Measurements from ENCODE around the gene CHERP.
"Not testable (repeated sequence)": the region's sequence is repeated elsewhere in the genome, so short reads cannot be mapped to it uniquely, and the experiment has no call there.

Gene CHERP

GRCh38 chr19:16576690-16577530, 34.7 kb upstream of the CHERP start:
- FAIRE-seq: no peak

GRCh38 chr19:16575861-16576689, 33.8 kb upstream of the CHERP start:
- no peak for FAIRE-seq

DNA sequence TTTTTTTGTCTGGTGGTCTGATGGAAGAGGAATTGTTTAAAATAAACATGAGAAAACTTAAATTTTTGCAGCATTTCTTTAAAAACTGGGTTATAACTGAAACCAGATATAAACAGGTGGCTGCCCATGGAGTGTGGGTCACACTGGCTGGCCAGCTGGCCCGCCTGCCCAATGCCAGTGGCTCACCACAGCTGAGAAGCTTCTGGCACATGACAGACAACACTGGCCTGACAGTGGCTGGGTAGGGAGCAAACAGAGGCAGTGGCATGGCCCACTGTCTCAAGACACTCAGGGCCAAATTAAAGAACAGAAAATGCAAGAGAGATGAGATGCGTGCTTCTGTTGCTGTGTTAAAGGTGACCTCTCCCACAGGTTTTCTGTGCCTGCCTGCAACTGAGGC, 33.0 kb upstream of the CHERP start:
- FAIRE-seq: no peak

DNA sequence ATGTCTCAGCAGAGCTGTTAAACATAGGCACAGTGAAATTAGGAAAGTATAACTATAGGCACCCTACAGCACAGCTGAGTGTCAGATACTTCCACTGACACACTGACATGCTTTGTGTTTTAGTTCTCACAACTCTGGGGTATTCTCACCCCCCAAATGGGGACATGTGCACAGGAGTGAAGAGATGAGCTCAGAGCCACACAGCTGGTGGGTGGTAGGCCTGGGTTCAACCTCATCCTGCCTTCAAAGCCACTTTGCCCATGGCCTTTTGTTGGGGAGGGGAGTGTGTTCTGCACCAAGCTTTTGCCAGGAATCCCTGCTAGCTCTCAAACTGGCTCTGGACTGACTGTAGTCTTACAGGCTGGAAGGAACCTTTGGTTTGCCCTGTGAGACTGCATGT, 31.7 kb upstream of the CHERP start:
- FAIRE-seq: no peak

DNA sequence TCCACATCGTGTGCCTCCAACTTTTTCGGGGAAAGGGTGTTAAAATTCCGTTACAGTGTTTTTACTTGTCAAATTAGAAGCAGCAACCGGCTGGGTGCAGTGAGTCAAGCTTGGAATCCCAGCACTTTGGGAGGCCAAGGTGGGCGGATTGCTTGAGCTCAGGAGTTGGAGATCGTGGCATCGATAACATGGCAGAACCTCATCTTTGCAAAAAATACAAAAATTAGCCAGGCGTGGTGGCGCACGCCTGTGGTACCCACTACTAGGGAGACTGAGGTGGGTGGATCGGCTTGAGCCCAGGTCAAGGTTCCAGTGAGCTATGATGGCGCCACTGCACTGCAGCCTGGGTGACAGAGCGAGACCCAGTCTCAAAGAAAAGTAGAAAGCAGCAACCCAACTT, 31.1 kb upstream of the CHERP start:
- no peak for FAIRE-seq

DNA sequence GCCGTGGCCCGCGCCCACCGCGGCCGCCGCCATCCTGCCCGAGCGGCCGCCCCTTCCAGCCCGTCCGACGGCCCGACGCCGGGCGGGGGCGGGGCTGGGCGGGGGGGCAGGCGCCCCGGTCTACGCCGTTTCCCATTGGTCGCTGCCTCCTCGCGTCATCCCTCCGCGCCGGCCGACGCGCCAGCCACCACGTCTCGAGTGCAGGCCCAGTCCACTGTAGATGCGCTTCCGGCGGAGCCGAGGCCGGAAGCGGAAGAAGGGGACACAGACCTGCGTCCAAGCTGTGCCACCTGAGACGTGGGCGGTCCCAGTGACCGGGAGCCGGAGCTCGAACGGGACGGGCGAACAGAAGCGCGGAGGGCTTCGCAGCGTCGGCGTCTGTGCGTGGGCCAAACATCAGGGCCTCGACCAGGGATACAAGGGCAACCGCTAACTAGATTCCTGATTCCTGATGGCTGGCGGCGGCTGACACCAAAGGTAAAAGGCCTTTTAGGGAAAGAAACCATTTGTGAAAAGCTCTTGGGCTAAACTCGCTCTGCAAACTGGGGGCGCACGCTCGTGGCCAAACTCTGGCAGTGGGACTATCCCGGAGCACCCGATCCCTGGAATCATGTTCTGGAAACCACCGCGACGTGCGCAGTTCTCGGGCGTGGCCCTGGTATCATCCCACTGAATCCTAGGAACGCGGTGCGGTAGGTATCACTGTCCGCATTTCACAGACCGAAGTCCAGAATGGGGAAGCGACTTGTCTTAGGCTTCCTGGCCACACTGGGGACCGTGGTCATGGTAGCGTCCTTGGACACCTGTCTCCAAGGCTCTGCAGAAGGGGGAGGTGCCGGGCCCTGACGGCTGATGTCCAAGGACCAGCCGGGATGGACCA, 30.3 kb upstream of the CHERP start, which contains the start of gene SLC35E1:
Gene SLC35E1, minus strand, starts transcription at position 84 of the 880 bp plus-strand sequence. Its CDS starts 51 bp downstream, at position 33.
- FAIRE-seq: no peak

GRCh38 chr19:16571822-16572331, 29.6 kb upstream of the CHERP start:
- no peak for FAIRE-seq

- FAIRE-seq: no peak
These were observed 29.0 kb upstream of the CHERP start for GRCh38 chr19:16571283-16571682.

- FAIRE-seq: no peak
These were observed 27.5 kb upstream of the CHERP start for GRCh38 chr19:16569609-16570320.

- no peak for FAIRE-seq
These were observed 24.5 kb upstream of the CHERP start for GRCh38 chr19:16566702-16567101.

DNA sequence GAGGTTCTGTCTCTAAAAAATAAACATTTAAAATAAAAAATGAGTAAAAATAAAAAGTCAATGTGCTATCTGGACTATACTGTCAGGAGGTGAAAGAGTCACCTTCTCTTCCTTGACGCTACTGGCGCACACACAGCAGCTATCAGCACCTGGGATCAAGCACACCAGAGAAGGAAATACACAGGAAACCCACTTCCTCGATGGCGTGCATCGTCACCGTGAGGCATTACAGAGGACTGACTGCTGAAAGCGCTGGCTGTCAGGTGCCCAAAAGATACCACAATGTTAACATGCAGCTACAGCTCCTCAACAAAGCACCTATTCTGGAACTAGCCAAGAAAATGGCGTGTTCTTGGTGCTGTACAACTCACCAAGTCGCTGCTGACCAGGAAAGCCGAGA, 23.9 kb upstream of the CHERP start:
- no peak for FAIRE-seq

GRCh38 chr19:16564842-16565241, 22.6 kb upstream of the CHERP start:
- no peak for FAIRE-seq

DNA sequence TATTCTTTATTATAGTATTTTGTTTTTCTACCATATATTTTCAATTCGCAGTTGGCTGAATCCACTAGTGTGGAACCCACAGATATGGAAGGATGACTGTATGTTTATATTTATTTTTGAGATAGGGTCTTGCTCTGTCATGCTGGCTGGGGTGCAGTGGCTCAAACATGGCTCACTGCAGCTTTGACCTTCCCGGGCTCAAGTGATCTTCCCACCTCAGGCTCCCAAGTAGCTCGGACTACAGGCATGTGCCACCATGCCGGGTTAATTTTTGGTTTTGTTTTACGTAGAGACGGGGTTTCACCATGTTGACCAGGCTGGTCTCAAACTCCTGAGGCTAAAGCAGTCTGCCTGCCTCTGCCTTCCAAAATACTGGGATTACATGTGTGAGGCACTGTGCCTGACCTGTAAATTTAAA, 20.4 kb upstream of the CHERP start:
- no peak for FAIRE-seq

- FAIRE-seq: no peak
These were observed 19.1 kb upstream of the CHERP start for GRCh38 chr19:16561382-16561781.

- no peak for FAIRE-seq
These were observed 17.6 kb upstream of the CHERP start for GRCh38 chr19:16559780-16560276.

- FAIRE-seq: no peak
These were observed 12.5 kb upstream of the CHERP start for GRCh38 chr19:16554776-16555175.

DNA sequence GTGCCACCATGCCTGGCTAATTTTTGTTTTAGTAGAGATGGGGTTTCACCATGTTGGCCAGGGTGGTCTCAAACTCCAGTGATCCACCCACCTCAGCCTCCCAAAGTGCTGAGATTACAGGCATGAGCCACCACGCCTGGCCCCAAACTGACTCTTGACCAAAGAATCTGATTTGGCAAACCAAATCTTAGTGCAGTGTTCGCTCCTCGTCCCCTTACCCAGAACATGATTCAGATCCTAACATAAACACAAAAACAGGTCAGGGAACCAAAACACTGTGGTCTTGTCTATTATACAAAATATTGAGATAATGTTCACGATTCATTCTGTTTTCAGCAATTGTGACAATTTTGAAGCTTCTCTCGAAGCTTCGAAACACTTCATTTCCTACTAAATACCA, 9.7 kb upstream of the CHERP start:
- FAIRE-seq: not testable (repeated sequence)

DNA sequence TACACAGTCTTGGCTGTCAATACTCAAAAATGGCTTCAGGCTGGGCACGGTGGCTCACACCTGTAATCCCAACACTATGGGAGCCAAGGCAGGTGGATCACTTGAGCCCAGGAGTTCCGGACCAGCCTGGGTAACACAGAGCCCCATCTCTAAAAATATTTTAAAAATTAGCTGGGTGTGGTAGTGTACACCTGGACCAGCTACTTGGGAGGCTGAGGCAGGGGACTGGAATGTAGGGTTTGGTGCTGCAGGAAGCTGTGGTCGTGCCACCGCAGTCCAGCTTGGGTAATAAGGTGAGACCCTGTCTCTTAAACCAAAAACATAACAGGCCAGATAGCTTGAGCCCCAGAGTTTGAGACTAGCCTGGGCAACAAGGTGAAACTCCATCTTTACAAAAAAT, 6.7 kb upstream of the CHERP start:
- FAIRE-seq: no peak

DNA sequence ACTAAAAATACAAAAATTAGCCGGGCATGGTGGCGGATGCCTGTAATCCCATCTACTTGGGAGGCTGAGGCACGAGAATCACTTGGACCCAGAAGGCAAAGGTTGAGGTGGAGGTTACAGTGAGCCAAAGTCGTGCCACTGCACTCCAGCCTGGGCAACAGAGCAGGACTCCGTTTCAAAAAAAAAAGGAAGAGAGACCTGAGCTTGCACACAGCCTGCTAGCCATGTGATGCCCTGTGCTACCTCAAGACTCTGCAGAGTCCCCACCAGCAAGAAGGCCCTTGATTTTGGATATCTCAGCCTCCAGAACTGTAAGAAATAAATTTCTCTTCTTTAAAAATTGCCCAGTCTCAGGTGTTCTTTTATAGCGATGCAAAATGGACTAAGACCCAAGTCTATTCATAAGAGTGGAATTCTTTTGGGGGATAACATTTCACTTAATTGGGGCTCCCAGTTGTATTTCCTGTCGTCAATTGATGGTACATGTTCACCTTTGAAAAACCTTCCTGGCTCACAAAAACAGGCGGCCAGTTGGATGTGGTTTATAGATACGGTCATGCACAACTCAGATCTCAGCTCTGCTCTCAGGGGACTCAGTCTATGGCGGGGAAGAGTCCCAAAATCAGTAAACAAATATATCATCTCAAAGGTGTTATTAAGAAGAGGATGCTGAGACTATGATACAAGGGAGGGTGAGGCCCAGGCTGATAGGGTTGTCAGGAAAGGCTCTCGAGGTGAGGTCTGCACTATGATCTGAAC, 2.4 kb upstream of the CHERP start:
- no peak for FAIRE-seq

- FAIRE-seq: not testable (repeated sequence)
These were observed 1.5 kb upstream of the CHERP start for GRCh38 chr19:16543734-16544133.

- no peak for FAIRE-seq
These were observed 754 bp upstream of the CHERP start for GRCh38 chr19:16542910-16543472.
